ENCODE measurements around the gene DLAT. TPM values are rescaled to one million over a fixed set of nuclear protein-coding genes. Genes with fewer than 3 reads are reported as not detected.

The DLAT gene
- total RNA-seq, 1 donor = 36.6 TPM

DNA sequence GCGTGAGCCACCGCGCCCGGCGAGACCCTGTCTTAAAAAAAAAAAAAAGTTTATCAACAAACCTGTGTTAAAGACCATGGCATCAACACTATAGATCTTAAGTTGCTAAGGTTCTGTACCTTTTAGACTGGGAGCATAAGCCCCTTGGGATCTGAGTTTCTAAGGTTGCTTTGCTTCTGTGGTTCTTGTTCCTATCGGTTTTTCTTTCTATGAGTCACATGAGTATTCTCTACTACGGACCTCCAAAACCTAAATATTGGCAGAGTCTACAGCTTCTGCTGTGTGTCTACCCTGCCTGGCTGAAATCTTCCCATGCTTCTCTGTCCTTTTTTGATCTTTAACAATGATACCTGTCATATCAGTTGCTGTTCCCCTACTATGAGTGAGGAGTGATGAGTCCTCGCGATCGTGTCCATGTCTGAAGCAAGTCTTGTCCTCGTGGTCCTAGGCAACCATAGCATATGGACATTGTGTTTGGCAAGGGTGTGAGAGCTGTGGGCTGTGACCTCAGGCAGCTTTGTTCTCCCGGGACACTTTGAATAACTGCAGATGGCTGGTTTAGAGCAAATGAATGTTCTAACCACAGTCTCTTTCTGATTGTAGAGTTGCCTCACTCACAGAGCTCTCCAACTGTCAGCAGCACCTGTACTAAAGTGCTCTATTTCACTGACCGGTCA, 9.0 kb upstream of the DLAT start:
- H2AFZ ChIP-seq (ENCODE audit: low read length) = no peak overlapping the region
- peak; percentile 80 for DNase-seq (ENCODE audit: insufficient read length, low spot score, missing footprints)
- peak overlapping the region; percentile 69 for H3K4me2 ChIP-seq (ENCODE audit: insufficient read depth, low read length)
- TF ChIP-seq, protein P1, sequence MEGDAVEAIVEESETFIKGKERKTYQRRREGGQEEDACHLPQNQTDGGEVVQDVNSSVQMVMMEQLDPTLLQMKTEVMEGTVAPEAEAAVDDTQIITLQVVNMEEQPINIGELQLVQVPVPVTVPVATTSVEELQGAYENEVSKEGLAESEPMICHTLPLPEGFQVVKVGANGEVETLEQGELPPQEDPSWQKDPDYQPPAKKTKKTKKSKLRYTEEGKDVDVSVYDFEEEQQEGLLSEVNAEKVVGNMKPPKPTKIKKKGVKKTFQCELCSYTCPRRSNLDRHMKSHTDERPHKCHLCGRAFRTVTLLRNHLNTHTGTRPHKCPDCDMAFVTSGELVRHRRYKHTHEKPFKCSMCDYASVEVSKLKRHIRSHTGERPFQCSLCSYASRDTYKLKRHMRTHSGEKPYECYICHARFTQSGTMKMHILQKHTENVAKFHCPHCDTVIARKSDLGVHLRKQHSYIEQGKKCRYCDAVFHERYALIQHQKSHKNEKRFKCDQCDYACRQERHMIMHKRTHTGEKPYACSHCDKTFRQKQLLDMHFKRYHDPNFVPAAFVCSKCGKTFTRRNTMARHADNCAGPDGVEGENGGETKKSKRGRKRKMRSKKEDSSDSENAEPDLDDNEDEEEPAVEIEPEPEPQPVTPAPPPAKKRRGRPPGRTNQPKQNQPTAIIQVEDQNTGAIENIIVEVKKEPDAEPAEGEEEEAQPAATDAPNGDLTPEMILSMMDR (IDR thresholded peaks at IDR 0.05; ENCODE audit: extremely low read depth, low read depth, low read length) = no peak
- no peaks in the 10 kb centered on the region for H3K79me2 ChIP-seq (ENCODE audit: insufficient read depth, low read length)
- H3K9me3 ChIP-seq (ENCODE audit: low read depth, low read length) = no peaks in the 10 kb centered on the region
- peak overlapping the region; percentile 22 for H3K4me3 ChIP-seq (ENCODE audit: insufficient read depth, low read length)
- H3K4me1 ChIP-seq (ENCODE audit: insufficient read depth, low read length) = peaks cover 24% of the 10 kb centered on the region
- H4K20me1 ChIP-seq (ENCODE audit: insufficient read depth, low read length) = peaks cover 6% of the 10 kb centered on the region
- peaks cover 18% of the 10 kb centered on the region for H3K36me3 ChIP-seq (ENCODE audit: insufficient read depth, low read length)
- H3K27me3 ChIP-seq (ENCODE audit: insufficient read depth, low read length) = no peaks in the 10 kb centered on the region
- peak overlapping the region; percentile 82 for H3K27ac ChIP-seq (ENCODE audit: low read depth, low read length)

GRCh38 chr11:112016765-112017376, 8.3 kb upstream of the DLAT start:
- TF ChIP-seq, protein P1 (IDR thresholded peaks at IDR 0.05; ENCODE audit: extremely low read depth, low read depth, low read length) = no peak
- Histone ChIP-seq H2AFZ (ENCODE audit: low read length) (no peak overlapping the region), H3K36me3 (ENCODE audit: insufficient read depth, low read length) (peaks cover 18% of the 10 kb centered on the region), H3K4me1 (ENCODE audit: insufficient read depth, low read length) (peaks cover 24% of the 10 kb centered on the region), H4K20me1 (ENCODE audit: insufficient read depth, low read length) (peaks cover 6% of the 10 kb centered on the region), H3K79me2 (ENCODE audit: insufficient read depth, low read length) (no peaks in the 10 kb centered on the region), H3K9me3 (ENCODE audit: low read depth, low read length) (no peaks in the 10 kb centered on the region), H3K4me3 (ENCODE audit: insufficient read depth, low read length) (peak overlapping the region; percentile 22), H3K4me2 (ENCODE audit: insufficient read depth, low read length) (peak overlapping the region; percentile 69), H3K27ac (ENCODE audit: low read depth, low read length) (peak overlapping the region; percentile 82), H3K27me3 (ENCODE audit: insufficient read depth, low read length) (no peaks in the 10 kb centered on the region)
- DNase-seq (ENCODE audit: insufficient read length, low spot score, missing footprints) = peak; percentile 86

DNA sequence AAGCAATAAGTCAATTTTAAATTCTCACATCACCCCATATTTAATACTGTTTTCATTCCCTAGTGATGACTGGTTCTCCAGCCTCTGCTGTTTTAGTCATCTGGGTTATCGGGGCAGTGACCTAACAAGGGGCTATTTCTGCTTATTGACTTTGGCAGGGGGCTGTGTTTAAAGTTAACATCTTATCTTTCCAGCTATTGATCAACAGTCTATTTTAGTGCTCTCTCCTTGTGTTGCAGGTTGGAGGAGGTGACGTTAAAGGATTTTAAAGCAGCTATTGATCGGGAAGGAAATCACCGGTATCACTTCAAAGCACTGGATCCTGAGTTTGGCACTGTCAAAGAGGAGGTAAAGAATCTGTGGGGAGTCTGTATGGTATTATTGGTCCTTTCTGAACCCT, 7.7 kb upstream of the DLAT start:
- no peak for DNase-seq (ENCODE audit: insufficient read length, low spot score, missing footprints)
- H3K79me2 ChIP-seq (ENCODE audit: insufficient read depth, low read length) = no peaks in the 10 kb centered on the region

DNA sequence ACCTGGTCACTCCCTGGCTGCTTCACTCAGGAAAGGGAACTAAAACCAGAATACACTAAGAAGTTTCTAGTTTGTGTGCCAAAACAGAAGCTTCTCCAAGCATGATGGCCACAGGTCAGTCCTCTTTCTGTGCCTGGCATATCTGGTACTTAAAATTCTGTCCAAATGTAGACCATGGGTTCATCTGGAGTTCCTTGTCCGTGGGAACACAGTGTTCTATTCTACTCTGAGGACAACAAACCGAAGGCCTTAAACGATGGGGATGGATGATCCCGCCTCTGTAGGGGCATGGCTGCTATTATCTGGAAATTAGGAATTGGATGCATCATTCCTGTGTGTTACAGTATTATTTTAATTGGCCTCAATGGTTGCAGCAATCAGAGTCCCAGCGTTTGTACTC, 6.1 kb upstream of the DLAT start:
- TF ChIP-seq, protein P1 (IDR thresholded peaks at IDR 0.05; ENCODE audit: extremely low read depth, low read depth, low read length) = no peak
- Histone ChIP-seq H3K79me2 (ENCODE audit: insufficient read depth, low read length) (no peaks in the 10 kb centered on the region), H3K36me3 (ENCODE audit: insufficient read depth, low read length) (peaks cover 18% of the 10 kb centered on the region), H3K9me3 (ENCODE audit: low read depth, low read length) (no peaks in the 10 kb centered on the region), H3K4me2 (ENCODE audit: insufficient read depth, low read length) (no peak overlapping the region), H4K20me1 (ENCODE audit: insufficient read depth, low read length) (peaks cover 6% of the 10 kb centered on the region), H3K27ac (ENCODE audit: low read depth, low read length) (no peak overlapping the region), H3K4me3 (ENCODE audit: insufficient read depth, low read length) (no peak overlapping the region), H3K4me1 (ENCODE audit: insufficient read depth, low read length) (peaks cover 24% of the 10 kb centered on the region), H2AFZ (ENCODE audit: low read length) (no peak overlapping the region), H3K27me3 (ENCODE audit: insufficient read depth, low read length) (no peaks in the 10 kb centered on the region)
- DNase-seq (ENCODE audit: insufficient read length, low spot score, missing footprints) = no peak

More for the DNA sequence above, 7.7 kb upstream of the DLAT start:
- no peaks in the 10 kb centered on the region for H3K27me3 ChIP-seq (ENCODE audit: insufficient read depth, low read length)
- H3K4me1 ChIP-seq (ENCODE audit: insufficient read depth, low read length) = peaks cover 24% of the 10 kb centered on the region
- peak overlapping the region; percentile 20 for H3K4me3 ChIP-seq (ENCODE audit: insufficient read depth, low read length)
- H3K4me2 ChIP-seq (ENCODE audit: insufficient read depth, low read length) = peak overlapping the region; percentile 69
- H3K27ac ChIP-seq (ENCODE audit: low read depth, low read length) = peak overlapping the region; percentile 82
- peaks cover 6% of the 10 kb centered on the region for H4K20me1 ChIP-seq (ENCODE audit: insufficient read depth, low read length)
- no peaks in the 10 kb centered on the region for H3K9me3 ChIP-seq (ENCODE audit: low read depth, low read length)
- TF ChIP-seq, protein P1 (IDR thresholded peaks at IDR 0.05; ENCODE audit: extremely low read depth, low read depth, low read length) = no peak
- no peak overlapping the region for H2AFZ ChIP-seq (ENCODE audit: low read length)
- H3K36me3 ChIP-seq (ENCODE audit: insufficient read depth, low read length) = peaks cover 18% of the 10 kb centered on the region
